Caco-2 (cell line): ENCODE measurements around the gene MTMR6. TPM values are rescaled to one million over a fixed set of nuclear protein-coding genes. Genes with fewer than 3 reads are reported as not detected.
A peak's percentile ranks its signal among the peaks of the same experiment; 100 is the strongest.

Experiments
- Bru-seq: library from RNA; stranded (reverse); fragments of 400-500 nt; gene quantifications from one replicate; lab custom pipeline; 2021; lab: Mats Ljungman, UMichigan
- BruChase-seq, 2 experiments: library from RNA; stranded (reverse); fragments of 400-500 nt; gene quantifications; one replicate each; lab custom pipeline; 2021; lab: Mats Ljungman, UMichigan
- BruUV-seq: library from RNA; stranded (reverse); fragments of 400-500 nt; replicated peaks from 2 replicates; lab custom pipeline; 2021; lab: Mats Ljungman, UMichigan
- CTCF ChIA-PET: fragments of 300-600 bp; sonication (Branson Sonifier 250); formaldehyde crosslinking; loops from one replicate; lab custom pipeline; 2022; ENCODE audit warnings: antibody characterized with exemption; lab: Charles Lee
- POLR2A ChIA-PET: fragments of 300-600 bp; sonication (Branson Sonifier 250); formaldehyde crosslinking; loops from one replicate; lab custom pipeline; 2022; ENCODE audit warnings: antibody characterized with exemption; lab: Charles Lee
- DNase-seq, 2 experiments: peaks; one replicate each; pipeline versions ENCODE4 v3.0.0 to v3.0.0-alpha.2; 2020 to 2022
- H3K27me3 ChIP-seq: replicated peaks from 2 replicates; pipeline ENCODE4 v1.6.0; 2011; ENCODE audit warnings: low read length; ENCODE audit not compliant: control insufficient read depth, insufficient read depth
- H3K36me3 ChIP-seq: 2 replicates; pipeline ENCODE4 v1.5.1; 2011; ENCODE audit warnings: low read length; ENCODE audit not compliant: control insufficient read depth, insufficient read depth
- H3K4me1 ChIP-seq: fragments of 250-450 bp; sonication (Bioruptor Pico); 2 replicates; pipeline ENCODE4 v1.5.1; 2020; ENCODE audit warnings: mild to moderate bottlenecking
- H3K4me3 ChIP-seq: 2 replicates; pipeline ENCODE4 v1.5.1; 2011; ENCODE audit warnings: low read depth, mild to moderate bottlenecking, control low read depth, low read length
- H3K9me3 ChIP-seq: fragments of 250-450 bp; sonication (Bioruptor Pico); 2 replicates; pipeline ENCODE4 v1.5.1; 2020; ENCODE audit warnings: mild to moderate bottlenecking, moderate library complexity
- H3K27ac Mint-ChIP-seq: one replicate; pipeline ENCODE4 v1.8.0; 2022; ENCODE audit warnings: mixed read lengths; ENCODE audit not compliant: unreplicated experiment
- H3K27me3 Mint-ChIP-seq: one replicate; pipeline ENCODE4 v1.8.0; 2022; ENCODE audit warnings: mixed read lengths; ENCODE audit not compliant: insufficient read depth, unreplicated experiment
- H3K36me3 Mint-ChIP-seq: one replicate; pipeline ENCODE4 v1.8.0; 2022; ENCODE audit warnings: mild to moderate bottlenecking, mixed read lengths; ENCODE audit not compliant: insufficient read depth, unreplicated experiment
- H3K4me1 Mint-ChIP-seq: one replicate; pipeline ENCODE4 v1.8.0; 2022; ENCODE audit warnings: low read depth, mixed read lengths; ENCODE audit not compliant: unreplicated experiment
- H3K4me3 Mint-ChIP-seq: one replicate; pipeline ENCODE4 v1.8.0; 2022; ENCODE audit warnings: mild to moderate bottlenecking, moderate library complexity, mixed read lengths; ENCODE audit not compliant: unreplicated experiment
- H3K9me3 Mint-ChIP-seq: one replicate; pipeline ENCODE4 v1.8.0; 2022; ENCODE audit warnings: mixed read lengths; ENCODE audit not compliant: unreplicated experiment
- CTCF ChIP-seq, 2 experiments: fragments of 200-600 bp in 1 of 2; IDR thresholded peaks; 1 replicate in 1 of 2; 2 replicates in 1 of 2; pipeline versions ENCODE4 v1.5.1 to v1.8.0; 2011 to 2022; ENCODE audit warnings: antibody characterized with exemption in 1 of 2, control low read depth in 1 of 2, inconsistent platforms in 1 of 2, low read depth in 1 of 2, low read length in 1 of 2, mild to moderate bottlenecking in 1 of 2, moderate library complexity in 1 of 2; ENCODE audit not compliant: insufficient read depth in 1 of 2, severe bottlenecking in 1 of 2, unreplicated experiment in 1 of 2
- intact Hi-C: fragments of 100-400 bp; cut with micrococcal nuclease; formaldehyde crosslinking; loops from one replicate; pipeline ENCODE4 v1.10.0; 2022; ENCODE audit not compliant: unreplicated experiment
- long read RNA-seq: library from polyadenylated mRNA; stranded (forward); transcript quantifications from one replicate; pipeline ENCODE4 v2.0.0, GENCODE V29; 2022
- total RNA-seq: library from RNA; stranded (reverse); gene quantifications from 2 replicates; pipeline ENCODE4 v1.2.3, GENCODE V29; 2022

MTMR6 gene
- total RNA-seq (12.7 and 13.0 TPM in 2 replicates), Bru-seq, nascent RNA (percentile 77 among the genes with signal in this experiment), BruChase-seq, experiment 1, labeled RNA remaining after a 2-hour chase (percentile 80 among the genes with signal in this experiment), BruChase-seq, experiment 2, labeled RNA remaining after a 6-hour chase (percentile 81 among the genes with signal in this experiment)
- long read RNA-seq, full-length matches to known transcripts: 21 of 32 reads
- long read RNA-seq, partial matches to known transcripts: 2 of 32 reads
- long read RNA-seq, other reads (novel, unspliced or antisense): 9 of 32 reads

- Histone ChIP-seq H3K36me3 (no peaks in the 10 kb centered on the region), H3K27me3 (no peaks in the 10 kb centered on the region), H3K4me1 (no peaks in the 10 kb centered on the region), H3K4me3 (peak within 1 kb of the TSS; percentile 76), H3K9me3 (no peaks in the 10 kb centered on the region)
- H3K9me3 Mint-ChIP-seq: no peaks in the 10 kb centered on the region
- H3K27ac Mint-ChIP-seq: peak within 1 kb of the TSS; percentile 93
- ChIA-PET POLR2A (no interaction called here), CTCF (no interaction called here)
- peak within 1 kb of the TSS; percentile 97 for H3K4me3 Mint-ChIP-seq
- peaks cover 8% of the 10 kb centered on the region for H3K36me3 Mint-ChIP-seq
- H3K4me1 Mint-ChIP-seq: no peaks in the 10 kb centered on the region
- DNase-seq: peak; percentile 92 to 96
- BruUV-seq: no TSS peak
- intact Hi-C loops: loop anchor here (2.0 kb wide), 1 partner anchor 54 kb away; no protein-coding TSS in a partner anchor
- TF ChIP-seq CTCF (IDR thresholded peaks at IDR 0.05; ENCODE audit: insufficient read depth in 1 of 2, low read depth in 1 of 2, low read length in 1 of 2, severe bottlenecking in 1 of 2, unreplicated experiment in 1 of 2): peak; percentile 99
- peaks cover 23% of the 10 kb centered on the region for H3K27me3 Mint-ChIP-seq
Observed at GRCh38 chr13:25286969-25287961, at the start of gene MTMR6. Gene MTMR6, minus strand, starts transcription at chr13:25287488. Its CDS starts 241 bp downstream, at chr13:25287247.

GRCh38 chr13:25335856-25336255 is 48.6 kb upstream of the MTMR6 start:
- H3K9me3 ChIP-seq: no peaks in the 10 kb centered on the region
- ChIA-PET CTCF (no interaction called here), POLR2A (no interaction called here)
- intact Hi-C loops: no loop called here
- no peak overlapping the region for H3K27ac Mint-ChIP-seq
- H3K4me1 Mint-ChIP-seq: no peaks in the 10 kb centered on the region
- H3K4me3 ChIP-seq: no peak overlapping the region
- no peaks in the 10 kb centered on the region for H3K4me1 ChIP-seq
- BruUV-seq: no TSS peak
- no peak for TF ChIP-seq CTCF (IDR thresholded peaks at IDR 0.05; ENCODE audit: insufficient read depth in 1 of 2, low read depth in 1 of 2, low read length in 1 of 2, severe bottlenecking in 1 of 2, unreplicated experiment in 1 of 2)
- no peaks in the 10 kb centered on the region for H3K27me3 Mint-ChIP-seq
- no peaks in the 10 kb centered on the region for H3K9me3 Mint-ChIP-seq
- H3K4me3 Mint-ChIP-seq: no peak overlapping the region
- peaks cover 56% of the 10 kb centered on the region for H3K36me3 Mint-ChIP-seq
- H3K36me3 ChIP-seq: no peaks in the 10 kb centered on the region
- no peak for DNase-seq
- H3K27me3 ChIP-seq: no peaks in the 10 kb centered on the region

- peaks cover 57% of the 10 kb centered on the region for H3K36me3 Mint-ChIP-seq
- no peaks in the 10 kb centered on the region for H3K27me3 Mint-ChIP-seq
- DNase-seq: no peak
- ChIA-PET POLR2A (no interaction called here), CTCF (no interaction called here)
- no peaks in the 10 kb centered on the region for H3K27me3 ChIP-seq
- peaks cover 2% of the 10 kb centered on the region; the same call in 1 of the 2 replicates for H3K36me3 ChIP-seq
- no peaks in the 10 kb centered on the region for H3K9me3 Mint-ChIP-seq
- no peaks in the 10 kb centered on the region for H3K9me3 ChIP-seq
- no peak for TF ChIP-seq CTCF (IDR thresholded peaks at IDR 0.05; ENCODE audit: insufficient read depth in 1 of 2, low read depth in 1 of 2, low read length in 1 of 2, severe bottlenecking in 1 of 2, unreplicated experiment in 1 of 2)
- H3K4me3 ChIP-seq: no peak overlapping the region
- H3K4me1 ChIP-seq: no peaks in the 10 kb centered on the region
- no peak overlapping the region for H3K4me3 Mint-ChIP-seq
- H3K4me1 Mint-ChIP-seq: no peaks in the 10 kb centered on the region
- intact Hi-C loops: no loop called here
- H3K27ac Mint-ChIP-seq: no peak overlapping the region
- BruUV-seq: no TSS peak
Observed at GRCh38 chr13:25330541-25330940, 43.3 kb upstream of the MTMR6 start.
